Prostate gland (tissue), 2 donors: ENCODE data around the gene PRRX1.

Experiments used
- CTCF ChIP-seq, 4 experiments: fragments of 200-600 bp in 2 of 4; fragments of 450-650 bp in 2 of 4; sonication (generic) in 2 of 4; IDR thresholded peaks; 1 replicate in 3 of 4; 2 replicates in 1 of 4; pipeline ENCODE4 v1.5.1; 2016 to 2019; ENCODE audit warnings: antibody characterized with exemption in 4 of 4, mild to moderate bottlenecking in 2 of 4, moderate library complexity in 2 of 4
- POLR2A ChIP-seq: fragments of 450-650 bp; IDR thresholded peaks from one replicate; pipeline ENCODE4 v1.6.1; 2016; ENCODE audit warnings: antibody characterized with exemption, mild to moderate bottlenecking
- POLR2AphosphoS5 ChIP-seq: sonication (generic); formaldehyde crosslinking; IDR thresholded peaks from one replicate; pipeline ENCODE4 v1.6.1; 2017; ENCODE audit warnings: antibody characterized with exemption

DNA sequence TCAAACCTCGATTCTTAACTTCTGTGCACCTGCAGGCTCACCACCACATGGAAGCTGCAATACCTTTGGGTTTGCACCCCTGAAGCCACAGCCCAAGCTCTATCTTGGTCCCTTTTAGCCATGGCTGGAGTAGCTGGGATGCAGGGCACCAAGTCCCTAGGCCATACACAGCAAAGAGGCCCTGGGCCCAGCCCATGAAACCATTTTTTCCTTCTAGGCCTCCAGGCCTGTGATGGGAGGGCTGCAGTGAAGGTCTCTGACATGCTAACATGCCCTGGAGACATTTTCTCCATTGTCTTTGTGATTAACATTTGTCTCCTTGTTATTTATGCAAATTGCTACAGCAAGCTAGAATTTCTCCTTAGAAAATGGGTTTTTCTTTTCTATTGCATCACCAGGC is 79.2 kb downstream of the PRRX1 start:
- TF ChIP-seq POLR2AphosphoS5 (no peak), CTCF (IDR thresholded peaks at IDR 0.05) (no peak), POLR2A (no peak)
